CD1c-positive myeloid dendritic cell (primary cell): ENCODE data around the gene SEC24B.
"Not testable (repeated sequence)": the region's sequence is repeated elsewhere in the genome, so short reads cannot be mapped to it uniquely, and the experiment has no call there.

ENCODE experiments used
- DNase-seq: peaks from one replicate; pipeline ENCODE4 v3.0.0-alpha.2; 2016; ENCODE audit errors: extremely low spot score

The SEC24B gene

DNA sequence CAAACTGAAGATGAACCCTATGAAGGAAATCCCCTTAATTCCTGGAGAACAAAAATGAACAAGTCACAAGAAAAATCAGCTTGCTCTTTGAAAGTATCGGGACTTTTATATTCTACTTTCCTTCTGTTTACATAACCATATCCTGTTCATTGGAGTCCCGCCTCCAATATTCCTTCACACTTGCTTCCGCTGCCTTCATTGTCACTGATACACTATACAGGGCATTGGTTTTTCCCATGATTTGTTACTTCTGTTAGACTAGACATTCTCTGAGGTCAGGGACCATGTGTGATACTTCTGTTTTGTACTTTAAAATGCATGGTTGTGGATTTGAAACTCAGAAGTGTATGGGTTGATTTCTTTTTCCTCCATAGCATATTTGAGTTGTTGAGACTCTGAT lies 145.2 kb downstream of the SEC24B start:
- DNase-seq: no peak

GRCh38 chr4:109579997-109580396 lies 146.4 kb downstream of the SEC24B start:
- not testable (repeated sequence) for DNase-seq

GRCh38 chr4:109588176-109588575 lies 154.6 kb downstream of the SEC24B start:
- DNase-seq: no peak

DNA sequence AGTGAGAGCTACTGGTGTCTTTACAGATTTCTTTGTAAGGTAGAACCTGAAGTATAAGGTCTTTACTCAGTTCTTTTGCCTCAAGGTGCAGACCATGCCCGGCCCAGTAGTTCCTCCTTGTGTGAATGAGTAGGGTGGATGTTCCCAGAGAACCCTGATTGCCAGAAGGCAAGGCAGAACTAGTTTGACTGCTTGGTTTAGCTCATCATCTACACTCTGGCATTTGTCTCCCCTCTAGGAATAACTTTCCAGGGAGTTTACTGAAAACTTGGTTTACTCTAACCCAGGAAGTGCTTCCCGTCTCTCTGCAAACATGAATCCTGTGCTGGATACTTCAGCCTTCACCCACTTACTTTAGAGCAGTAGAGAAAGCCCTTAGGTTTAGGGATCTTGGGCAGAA lies 155.5 kb downstream of the SEC24B start:
- DNase-seq: no peak

DNA sequence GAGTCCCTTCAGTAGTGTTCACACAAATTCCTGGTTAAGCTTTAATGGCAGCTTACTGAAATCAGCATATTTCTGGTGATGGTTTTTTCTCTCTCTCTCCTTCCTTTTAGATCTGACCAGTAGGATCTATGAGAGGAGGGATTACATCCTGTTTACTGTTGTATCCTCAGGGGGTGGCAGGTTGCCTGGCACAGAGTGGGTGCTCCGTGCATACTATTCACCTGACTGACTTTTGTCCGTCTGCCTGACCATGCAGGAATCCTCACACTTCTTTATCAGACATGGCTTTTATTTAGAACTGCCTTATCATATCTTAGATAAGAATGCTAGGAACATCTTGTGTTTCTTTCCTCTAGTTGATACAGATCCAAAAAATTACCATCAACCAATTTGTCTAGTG lies 156.0 kb downstream of the SEC24B start:
- no peak for DNase-seq
